ENCODE data around the gene VSTM2B. TPM values are rescaled to one million over a fixed set of nuclear protein-coding genes. Genes with fewer than 3 reads are reported as not detected.

VSTM2B gene
- polyA plus RNA-seq, 1 donor (not counting 4 experiments of a cell fraction or from before 2014, with no cell fraction given), result not detected

- dilution Hi-C loops (cut with MboI; ENCODE audit: extremely low pct_ligation_motif_present, low sequenced_read_pairs), result no loop called here
- H3K4me3 ChIP-seq (ENCODE audit: control insufficient read depth in 2 of 3, extremely low read depth in 1 of 3, insufficient read depth in 2 of 3, low read depth in 1 of 3, low read length in 3 of 3), result no peak overlapping the region
- TF ChIP-seq EZH2 (IDR thresholded peaks at IDR 0.05; ENCODE audit: low read length) (no peak), CTCF (optimal IDR thresholded peaks at IDR 0.05 in 1 of 3, IDR thresholded peaks at IDR 0.05 in 1 of 3, conservative IDR thresholded peaks at IDR 0.05 in 1 of 3; ENCODE audit: extremely low read depth in 1 of 3, insufficient read depth in 2 of 3, low read length in 3 of 3) (no peak)
- no peaks in the 10 kb centered on the region for H3K9me1 ChIP-seq (ENCODE audit: control insufficient read depth, extremely low read depth, insufficient read depth, low read length)
- no peaks in the 10 kb centered on the region for H3K4me1 ChIP-seq (ENCODE audit: control insufficient read depth, extremely low read depth, insufficient read depth, low read length)
- H3K4me2 ChIP-seq (ENCODE audit: control insufficient read depth, extremely low read depth, insufficient read depth, low read depth, low read length), result no peak overlapping the region
- no peaks in the 10 kb centered on the region for H3K27me3 ChIP-seq (ENCODE audit: control insufficient read depth, extremely low read depth, insufficient read depth, low read length)
- FAIRE-seq (no peak), DNase-seq (ENCODE audit: low read depth, low spot score) (no peak)
- H3K27ac ChIP-seq (ENCODE audit: control insufficient read depth, insufficient read depth, low read length), result no peak overlapping the region
- H3K36me3 ChIP-seq (ENCODE audit: control insufficient read depth in 2 of 2, extremely low read depth in 1 of 2, insufficient read depth in 2 of 2, low read length in 2 of 2), result no peaks in the 10 kb centered on the region
- no peaks in the 10 kb centered on the region for H4K20me1 ChIP-seq (ENCODE audit: control insufficient read depth, extremely low read depth, insufficient read depth, low read length)
- no peak overlapping the region for H3K9ac ChIP-seq (ENCODE audit: control insufficient read depth, extremely low read depth, insufficient read depth, low read length)
- H3K79me2 ChIP-seq (ENCODE audit: control insufficient read depth, insufficient read depth, low read length), result no peaks in the 10 kb centered on the region
- no peaks in the 10 kb centered on the region for H3K9me3 ChIP-seq (ENCODE audit: control insufficient read depth, low read depth, low read length)
- H2AFZ ChIP-seq (ENCODE audit: control insufficient read depth, low read length), result no peak overlapping the region
Measured at GRCh38 chr19:29515233-29515619, 10.6 kb upstream of the VSTM2B start.

- Histone ChIP-seq H3K4me2 (ENCODE audit: control insufficient read depth, extremely low read depth, insufficient read depth, low read depth, low read length) (no peak overlapping the region), H3K79me2 (ENCODE audit: control insufficient read depth, insufficient read depth, low read length) (no peaks in the 10 kb centered on the region), H3K27ac (ENCODE audit: control insufficient read depth, insufficient read depth, low read length) (no peak overlapping the region), H3K9ac (ENCODE audit: control insufficient read depth, extremely low read depth, insufficient read depth, low read length) (no peak overlapping the region), H3K4me3 (ENCODE audit: control insufficient read depth in 2 of 3, extremely low read depth in 1 of 3, insufficient read depth in 2 of 3, low read depth in 1 of 3, low read length in 3 of 3) (no peak overlapping the region), H2AFZ (ENCODE audit: control insufficient read depth, low read length) (no peak overlapping the region), H3K36me3 (ENCODE audit: control insufficient read depth in 2 of 2, extremely low read depth in 1 of 2, insufficient read depth in 2 of 2, low read length in 2 of 2) (no peaks in the 10 kb centered on the region), H3K9me3 (ENCODE audit: control insufficient read depth, low read depth, low read length) (no peaks in the 10 kb centered on the region), H3K4me1 (ENCODE audit: control insufficient read depth, extremely low read depth, insufficient read depth, low read length) (no peaks in the 10 kb centered on the region), H3K27me3 (ENCODE audit: control insufficient read depth, extremely low read depth, insufficient read depth, low read length) (no peaks in the 10 kb centered on the region), H3K9me1 (ENCODE audit: control insufficient read depth, extremely low read depth, insufficient read depth, low read length) (no peaks in the 10 kb centered on the region), H4K20me1 (ENCODE audit: control insufficient read depth, extremely low read depth, insufficient read depth, low read length) (no peaks in the 10 kb centered on the region)
- no peak for TF ChIP-seq CTCF (optimal IDR thresholded peaks at IDR 0.05 in 1 of 3, IDR thresholded peaks at IDR 0.05 in 1 of 3, conservative IDR thresholded peaks at IDR 0.05 in 1 of 3; ENCODE audit: extremely low read depth in 1 of 3, insufficient read depth in 2 of 3, low read length in 3 of 3)
- no peak for TF ChIP-seq EZH2 (IDR thresholded peaks at IDR 0.05; ENCODE audit: low read length)
- FAIRE-seq (no peak), DNase-seq (ENCODE audit: low read depth, low spot score) (no peak)
- dilution Hi-C loops (cut with MboI; ENCODE audit: extremely low pct_ligation_motif_present, low sequenced_read_pairs), result no loop called here
Measured at GRCh38 chr19:29515706-29516357, 10.0 kb upstream of the VSTM2B start.
